Measurements from ENCODE around the gene EGFLAM. TPM values are rescaled to one million over a fixed set of nuclear protein-coding genes. Genes with fewer than 3 reads are reported as not detected.

The EGFLAM gene
- total and polyA plus RNA-seq, 2 of the 4 experiments (the other 2 are of a cell fraction) = 0.77 to 1.1 TPM

- H2AK9ac ChIP-seq (replicated peaks; ENCODE audit: low read depth, low read length, poor library complexity) = no peak overlapping the region
- ChIA-PET CTCF (interaction anchor here (1.0 kb wide), 1 partner anchor 12 kb away, joined by 4 read pairs; no protein-coding TSS in a partner anchor), POLR2A (ENCODE audit: unreplicated experiment) (no interaction called here)
- peaks cover 5% of the 10 kb centered on the region for H3K27me3 ChIP-seq (ENCODE audit: control insufficient read depth, insufficient read depth, low read length)
- H4K8ac ChIP-seq (ENCODE audit: low read depth in 2 of 2, low read length in 2 of 2) = no peak overlapping the region
- no peak overlapping the region for H3K4me3 ChIP-seq (ENCODE audit: insufficient read depth, low read depth, low read length)
- intact Hi-C loops (cut with micrococcal nuclease) (no loop called here), in situ Hi-C loops (cut with MboI; ENCODE audit: low sequenced_read_pairs) (no loop called here), dilution Hi-C loops (cut with HindIII; ENCODE audit: low sequenced_read_pairs, unreplicated experiment) (no loop called here)
- no peak overlapping the region for H2BK5ac ChIP-seq (ENCODE audit: low read depth, low read length, poor library complexity, severe bottlenecking)
- no peak overlapping the region for H2BK15ac ChIP-seq (ENCODE audit: low read depth, low read length)
- no peak overlapping the region for H2AFZ ChIP-seq (replicated peaks; ENCODE audit: low read length, poor library complexity)
- no peaks in the 10 kb centered on the region for H3K79me1 ChIP-seq (ENCODE audit: low read depth in 1 of 2, low read length in 2 of 2)
- DNase-seq = no peak
- no peaks in the 10 kb centered on the region for H3K9me3 ChIP-seq (ENCODE audit: control insufficient read depth, insufficient read depth, low read length)
- no peak for ATAC-seq (ENCODE audit: low read depth)
- no peak overlapping the region for H2AK5ac ChIP-seq (ENCODE audit: low read depth, low read length)
- no peak overlapping the region for H3K14ac ChIP-seq (replicated peaks; ENCODE audit: low read depth, low read length)
- no peak overlapping the region for H3K4me2 ChIP-seq (ENCODE audit: low read depth, low read length)
- TF ChIP-seq NFE2L2 (IDR thresholded peaks at IDR 0.05; ENCODE audit: low read depth, low read length) = no peak
- TF ChIP-seq MAZ (IDR thresholded peaks at IDR 0.05; ENCODE audit: borderline replicate concordance, low read depth, low read length) = no peak
- no peak for TF ChIP-seq ELK1 (IDR thresholded peaks at IDR 0.05; ENCODE audit: borderline replicate concordance, low read depth, low read length)
- no peak for TF ChIP-seq CTCF (conservative IDR thresholded peaks at IDR 0.05; ENCODE audit: low read depth, low read length)
- no peak for TF ChIP-seq RCOR1 (IDR thresholded peaks at IDR 0.05; ENCODE audit: insufficient replicate concordance, low read length)
- BruUV-seq (replicated peaks) = no TSS peak
- no peaks in the 10 kb centered on the region for H3K4me1 ChIP-seq (ENCODE audit: control insufficient read depth, insufficient read depth, low read length)
- no peak overlapping the region for H3K18ac ChIP-seq (ENCODE audit: low read depth, low read length)
- no peaks in the 10 kb centered on the region for H3K36me3 ChIP-seq (ENCODE audit: control insufficient read depth, insufficient read depth, low read length)
- no peaks in the 10 kb centered on the region for H4K20me1 ChIP-seq (ENCODE audit: insufficient read depth, low read length)
- H4K91ac ChIP-seq (ENCODE audit: insufficient read depth, low read depth, low read length) = no peak overlapping the region
- no peak overlapping the region for H2BK20ac ChIP-seq (ENCODE audit: low read depth, low read length)
- no peak overlapping the region for H2BK120ac ChIP-seq (ENCODE audit: low read depth, low read length)
- H3K9ac ChIP-seq (ENCODE audit: low read depth, low read length) = no peak overlapping the region
- no peak overlapping the region for H3K27ac ChIP-seq (ENCODE audit: insufficient read depth, low read length)
- WGBS, 2 experiments (ENCODE audit: extremely low coverage in 2 of 2, insufficient read length in 1 of 2) = no CpG with 5 or more reads among the region's 8 CpGs
- H3K4ac ChIP-seq (ENCODE audit: low read depth, low read length) = no peak overlapping the region
- H3K56ac ChIP-seq (ENCODE audit: extremely low read depth, insufficient read depth, low read length) = no peak overlapping the region
- H4K5ac ChIP-seq (ENCODE audit: low read depth, low read length) = no peak overlapping the region
- no peaks in the 10 kb centered on the region for H3K9me1 ChIP-seq (ENCODE audit: insufficient read depth, low read length)
- H3K23ac ChIP-seq (ENCODE audit: low read depth, low read length) = no peak overlapping the region
Measured at GRCh38 chr5:38297830-38298608, 39.7 kb downstream of the EGFLAM start.

Measured in IMR-90 (cell line).